ENCODE results near the gene BFSP2. TPM values are rescaled to one million over a fixed set of nuclear protein-coding genes. Genes with fewer than 3 reads are reported as not detected.

BFSP2 gene
- total and polyA plus RNA-seq, 2 experiments from 2014 or later: not detected

GRCh38 chr3:133418361-133418760 is 18.5 kb downstream of the BFSP2 start:
- DNase-seq (ENCODE audit: low spot score): no peak
- Histone ChIP-seq H3K9me2 (replicated peaks; ENCODE audit: insufficient read depth) (no peaks in the 10 kb centered on the region), H3K27ac (no peak overlapping the region), H4K20me1 (ENCODE audit: insufficient read depth, poor library complexity, severe bottlenecking) (no peaks in the 10 kb centered on the region), H3K36me3 (replicated peaks; ENCODE audit: insufficient read depth, low read depth) (no peaks in the 10 kb centered on the region), H3K4me3 (no peak overlapping the region), H3K9me3 (ENCODE audit: low read depth) (no peaks in the 10 kb centered on the region), H3K79me2 (no peaks in the 10 kb centered on the region), H3K4me2 (no peak overlapping the region), H3K4me1 (ENCODE audit: insufficient read depth) (no peaks in the 10 kb centered on the region), H3K27me3 (no peaks in the 10 kb centered on the region), H2AFZ (no peak overlapping the region)
- no peak for TF ChIP-seq EZH2phosphoT487 (IDR thresholded peaks at IDR 0.05; ENCODE audit: low read depth, severe bottlenecking, unreplicated experiment)
- no peak for TF ChIP-seq EZH2 (IDR thresholded peaks at IDR 0.05; ENCODE audit: borderline replicate concordance)
- TF ChIP-seq, protein P1, sequence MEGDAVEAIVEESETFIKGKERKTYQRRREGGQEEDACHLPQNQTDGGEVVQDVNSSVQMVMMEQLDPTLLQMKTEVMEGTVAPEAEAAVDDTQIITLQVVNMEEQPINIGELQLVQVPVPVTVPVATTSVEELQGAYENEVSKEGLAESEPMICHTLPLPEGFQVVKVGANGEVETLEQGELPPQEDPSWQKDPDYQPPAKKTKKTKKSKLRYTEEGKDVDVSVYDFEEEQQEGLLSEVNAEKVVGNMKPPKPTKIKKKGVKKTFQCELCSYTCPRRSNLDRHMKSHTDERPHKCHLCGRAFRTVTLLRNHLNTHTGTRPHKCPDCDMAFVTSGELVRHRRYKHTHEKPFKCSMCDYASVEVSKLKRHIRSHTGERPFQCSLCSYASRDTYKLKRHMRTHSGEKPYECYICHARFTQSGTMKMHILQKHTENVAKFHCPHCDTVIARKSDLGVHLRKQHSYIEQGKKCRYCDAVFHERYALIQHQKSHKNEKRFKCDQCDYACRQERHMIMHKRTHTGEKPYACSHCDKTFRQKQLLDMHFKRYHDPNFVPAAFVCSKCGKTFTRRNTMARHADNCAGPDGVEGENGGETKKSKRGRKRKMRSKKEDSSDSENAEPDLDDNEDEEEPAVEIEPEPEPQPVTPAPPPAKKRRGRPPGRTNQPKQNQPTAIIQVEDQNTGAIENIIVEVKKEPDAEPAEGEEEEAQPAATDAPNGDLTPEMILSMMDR (IDR thresholded peaks at IDR 0.05; ENCODE audit: poor library complexity): no peak
- 87% methylated on average over 7 of the region's 7 CpGs for WGBS (ENCODE audit: low lambda C conversion rate, missing lambda C conversion rate)

- Histone ChIP-seq H3K9me2 (replicated peaks; ENCODE audit: insufficient read depth) (no peaks in the 10 kb centered on the region), H3K36me3 (replicated peaks; ENCODE audit: insufficient read depth, low read depth) (no peaks in the 10 kb centered on the region), H3K9me3 (ENCODE audit: low read depth) (no peaks in the 10 kb centered on the region), H3K27me3 (no peaks in the 10 kb centered on the region), H3K4me1 (ENCODE audit: insufficient read depth) (no peaks in the 10 kb centered on the region), H3K4me3 (no peak overlapping the region), H3K4me2 (no peak overlapping the region), H2AFZ (no peak overlapping the region), H3K27ac (no peak overlapping the region), H4K20me1 (ENCODE audit: insufficient read depth, poor library complexity, severe bottlenecking) (no peaks in the 10 kb centered on the region), H3K79me2 (no peaks in the 10 kb centered on the region)
- TF ChIP-seq EZH2phosphoT487 (IDR thresholded peaks at IDR 0.05; ENCODE audit: low read depth, severe bottlenecking, unreplicated experiment): no peak
- TF ChIP-seq, protein P1 (IDR thresholded peaks at IDR 0.05; ENCODE audit: poor library complexity): no peak
- no peak for TF ChIP-seq EZH2 (IDR thresholded peaks at IDR 0.05; ENCODE audit: borderline replicate concordance)
- WGBS (ENCODE audit: low lambda C conversion rate, missing lambda C conversion rate): 92% methylated on average over 15 of the region's 15 CpGs
- DNase-seq (ENCODE audit: low spot score): no peak
These were observed 19.5 kb downstream of the BFSP2 start for GRCh38 chr3:133419151-133419909.

- no peak overlapping the region for H3K4me3 ChIP-seq
- H3K9me2 ChIP-seq (replicated peaks; ENCODE audit: insufficient read depth): no peaks in the 10 kb centered on the region
- no peaks in the 10 kb centered on the region for H3K79me2 ChIP-seq
- WGBS (ENCODE audit: low lambda C conversion rate, missing lambda C conversion rate): 85% methylated on average over 9 of the region's 9 CpGs
- H3K4me1 ChIP-seq (ENCODE audit: insufficient read depth): no peaks in the 10 kb centered on the region
- TF ChIP-seq EZH2 (IDR thresholded peaks at IDR 0.05; ENCODE audit: borderline replicate concordance): no peak
- TF ChIP-seq, protein P1 (IDR thresholded peaks at IDR 0.05; ENCODE audit: poor library complexity): no peak
- TF ChIP-seq EZH2phosphoT487 (IDR thresholded peaks at IDR 0.05; ENCODE audit: low read depth, severe bottlenecking, unreplicated experiment): no peak
- no peaks in the 10 kb centered on the region for H3K9me3 ChIP-seq (ENCODE audit: low read depth)
- no peak for DNase-seq (ENCODE audit: low spot score)
- no peak overlapping the region for H3K27ac ChIP-seq
- H2AFZ ChIP-seq: no peak overlapping the region
- no peak overlapping the region for H3K4me2 ChIP-seq
- no peaks in the 10 kb centered on the region for H3K27me3 ChIP-seq
- H4K20me1 ChIP-seq (ENCODE audit: insufficient read depth, poor library complexity, severe bottlenecking): no peaks in the 10 kb centered on the region
- H3K36me3 ChIP-seq (replicated peaks; ENCODE audit: insufficient read depth, low read depth): no peaks in the 10 kb centered on the region
These were observed 25.3 kb downstream of the BFSP2 start for GRCh38 chr3:133424937-133425869.
